Keratinocyte (primary cell): ENCODE results near the gene BRSK1. TPM values are rescaled to one million over a fixed set of nuclear protein-coding genes. Genes with fewer than 3 reads are reported as not detected.

Experiments
- DNase-seq: peaks from one replicate; pipeline ENCODE4 v3.0.0-alpha.2; 2011; ENCODE audit warnings: low read depth, missing footprints, low spot score
- FAIRE-seq: peaks from 2 replicates; lab custom pipeline; 2011; peaks lifted over from hg19 to GRCh38; lab: Jason Lieb, UNC
- H2AFZ ChIP-seq: 2 replicates; pipeline ENCODE4 v1.6.0; 2012; ENCODE audit warnings: low read length, control low read depth, inconsistent platforms; ENCODE audit not compliant: control insufficient read depth
- H3K27ac ChIP-seq: 2 replicates; pipeline ENCODE4 v1.5.1; 2011; ENCODE audit warnings: low read length; ENCODE audit not compliant: control insufficient read depth, insufficient read depth
- H3K27me3 ChIP-seq: 3 replicates; pipeline ENCODE4 v1.6.0; 2011; ENCODE audit warnings: low read length; ENCODE audit not compliant: control insufficient read depth, insufficient read depth; ENCODE audit errors: extremely low read depth
- H3K36me3 ChIP-seq, 2 experiments: 2 replicates in 1 of 2; 3 replicates in 1 of 2; pipeline ENCODE4 v1.5.1; 2011; ENCODE audit warnings: low read length in 2 of 2, mild to moderate bottlenecking in 1 of 2; ENCODE audit not compliant: control insufficient read depth in 2 of 2, insufficient read depth in 2 of 2; ENCODE audit errors: extremely low read depth in 1 of 2
- H3K4me1 ChIP-seq: 3 replicates; pipeline ENCODE4 v1.5.1; 2011; ENCODE audit warnings: low read length; ENCODE audit not compliant: control insufficient read depth, insufficient read depth; ENCODE audit errors: extremely low read depth
- H3K4me2 ChIP-seq: 3 replicates; pipeline ENCODE4 v1.6.0; 2011; ENCODE audit warnings: low read depth, low read length; ENCODE audit not compliant: control insufficient read depth, insufficient read depth; ENCODE audit errors: extremely low read depth
- H3K4me3 ChIP-seq, 3 experiments: fragments of 200-600 bp in 1 of 3; sonication (generic) in 1 of 3; 2 replicates in 2 of 3; 3 replicates in 1 of 3; pipeline ENCODE4 v1.5.1; 2011 to 2016; ENCODE audit warnings: low read length in 3 of 3, mild to moderate bottlenecking in 3 of 3, control low read depth in 2 of 3, inconsistent platforms in 1 of 3, low read depth in 1 of 3, mixed read lengths in 1 of 3, mixed run types in 1 of 3, moderate library complexity in 1 of 3; ENCODE audit not compliant: control insufficient read depth in 2 of 3, insufficient read depth in 2 of 3; ENCODE audit errors: extremely low read depth in 1 of 3
- H3K79me2 ChIP-seq: 2 replicates; pipeline ENCODE4 v1.6.0; 2012; ENCODE audit warnings: low read length; ENCODE audit not compliant: control insufficient read depth, insufficient read depth
- H3K9ac ChIP-seq: 3 replicates; pipeline ENCODE4 v1.6.0; 2011; ENCODE audit warnings: low read length; ENCODE audit not compliant: control insufficient read depth, insufficient read depth; ENCODE audit errors: extremely low read depth
- H3K9me1 ChIP-seq: 3 replicates; pipeline ENCODE4 v1.6.0; 2011; ENCODE audit warnings: low read length; ENCODE audit not compliant: control insufficient read depth, insufficient read depth; ENCODE audit errors: extremely low read depth
- H3K9me3 ChIP-seq: 2 replicates; pipeline ENCODE4 v1.5.1; 2012; ENCODE audit warnings: low read depth, low read length; ENCODE audit not compliant: control insufficient read depth
- H4K20me1 ChIP-seq: 3 replicates; pipeline ENCODE4 v1.6.0; 2011; ENCODE audit warnings: low read length; ENCODE audit not compliant: control insufficient read depth, insufficient read depth; ENCODE audit errors: extremely low read depth
- CTCF ChIP-seq, 3 experiments: IDR thresholded peaks in 1 of 3; conservative IDR thresholded peaks in 1 of 3; optimal IDR thresholded peaks in 1 of 3; 2 replicates in 2 of 3; 3 replicates in 1 of 3; pipeline versions ENCODE3 to v1.5.1; 2011; ENCODE audit warnings: low read length in 3 of 3, mild to moderate bottlenecking in 3 of 3, moderate library complexity in 2 of 3, control low read depth in 1 of 3, inconsistent platforms in 1 of 3; ENCODE audit not compliant: insufficient read depth in 2 of 3; ENCODE audit errors: extremely low read depth in 1 of 3
- EZH2 ChIP-seq: IDR thresholded peaks from one replicate; pipeline ENCODE4 v1.6.1; 2012; ENCODE audit warnings: inconsistent platforms, mild to moderate bottlenecking, low read length, moderate library complexity
- dilution Hi-C: fragments of 300-500 bp; cut with MboI; formaldehyde crosslinking; loops from one replicate; pipeline ENCODE4 v1.7.0; 2020; ENCODE audit warnings: low sequenced_read_pairs; ENCODE audit not compliant: extremely low pct_ligation_motif_present
- polyA plus RNA-seq, 5 experiments: library from polyadenylated mRNA; depleted of rRNA in 3 of 5; stranded (reverse) in 3 of 5; stranded (forward) in 1 of 5; unstranded in 1 of 5; fragments of >200 nt; gene quantifications; 1 replicate in 1 of 5; 2 replicates in 3 of 5; 3 replicates in 1 of 5; pipeline versions ENCODE4 v1.2.1 to v1.2.3, GENCODE V29; 2011 to 2012; ENCODE audit warnings: missing spikeins in 2 of 5, low read depth in 1 of 5, low replicate concordance in 1 of 5

BRSK1 gene
- polyA plus RNA-seq, 1 donor (not counting 4 experiments of a cell fraction or from before 2014, with no cell fraction given), result 0.46 TPM

GRCh38 chr19:55306712-55307111 is 22.9 kb downstream of the BRSK1 start:
- H3K4me1 ChIP-seq, result no peaks in the 10 kb centered on the region
- no peaks in the 10 kb centered on the region for H3K9me1 ChIP-seq
- TF ChIP-seq CTCF (optimal IDR thresholded peaks at IDR 0.05 in 1 of 3, IDR thresholded peaks at IDR 0.05 in 1 of 3, conservative IDR thresholded peaks at IDR 0.05 in 1 of 3; ENCODE audit: extremely low read depth in 1 of 3, insufficient read depth in 2 of 3, low read length in 3 of 3) (no peak), EZH2 (no peak)
- H3K4me2 ChIP-seq, result no peak overlapping the region
- H3K9ac ChIP-seq, result no peak overlapping the region
- no peaks in the 10 kb centered on the region for H3K36me3 ChIP-seq
- dilution Hi-C loops, result no loop called here
- H3K79me2 ChIP-seq, result no peaks in the 10 kb centered on the region
- H3K4me3 ChIP-seq, result no peak overlapping the region
- no peaks in the 10 kb centered on the region for H3K27me3 ChIP-seq
- no peak for DNase-seq
- no peaks in the 10 kb centered on the region for H3K9me3 ChIP-seq
- no peaks in the 10 kb centered on the region for H4K20me1 ChIP-seq
- no peak overlapping the region for H3K27ac ChIP-seq
- no peak overlapping the region for H2AFZ ChIP-seq
- no peak for FAIRE-seq

GRCh38 chr19:55308281-55308680 is 24.5 kb downstream of the BRSK1 start:
- Histone ChIP-seq H3K4me2 (no peak overlapping the region), H4K20me1 (no peaks in the 10 kb centered on the region), H3K9me1 (no peaks in the 10 kb centered on the region), H3K27me3 (no peaks in the 10 kb centered on the region), H3K79me2 (no peaks in the 10 kb centered on the region), H3K9ac (no peak overlapping the region), H2AFZ (no peak overlapping the region), H3K27ac (no peak overlapping the region), H3K4me1 (no peaks in the 10 kb centered on the region), H3K9me3 (no peaks in the 10 kb centered on the region), H3K4me3 (no peak overlapping the region), H3K36me3 (no peaks in the 10 kb centered on the region)
- DNase-seq (no peak), FAIRE-seq (no peak)
- dilution Hi-C loops, result no loop called here
- TF ChIP-seq EZH2 (no peak), CTCF (optimal IDR thresholded peaks at IDR 0.05 in 1 of 3, IDR thresholded peaks at IDR 0.05 in 1 of 3, conservative IDR thresholded peaks at IDR 0.05 in 1 of 3; ENCODE audit: extremely low read depth in 1 of 3, insufficient read depth in 2 of 3, low read length in 3 of 3) (no peak)
